ENCODE data around the gene C9orf78.

GRCh38 chr9:129835128-129835859 lies at the start of gene C9orf78, which contains the start of gene USP20:
- no peak for TF ChIP-seq CTCF (IDR thresholded peaks at IDR 0.05; ENCODE audit: low read length)
- no peak for TF ChIP-seq EZH2 (optimal IDR thresholded peaks at IDR 0.05; ENCODE audit: low read depth, low read length)
- no peak for TF ChIP-seq EZH2phosphoT487 (IDR thresholded peaks at IDR 0.05; ENCODE audit: low read length)

All from MM.1S (cell line).